Measurements from ENCODE around the gene VTI1A. TPM values are rescaled to one million over a fixed set of nuclear protein-coding genes. Genes with fewer than 3 reads are reported as not detected.

VTI1A gene
- total and polyA plus RNA-seq, 4 donors = 5.5 to 26.9 (median 13.1) TPM

DNA sequence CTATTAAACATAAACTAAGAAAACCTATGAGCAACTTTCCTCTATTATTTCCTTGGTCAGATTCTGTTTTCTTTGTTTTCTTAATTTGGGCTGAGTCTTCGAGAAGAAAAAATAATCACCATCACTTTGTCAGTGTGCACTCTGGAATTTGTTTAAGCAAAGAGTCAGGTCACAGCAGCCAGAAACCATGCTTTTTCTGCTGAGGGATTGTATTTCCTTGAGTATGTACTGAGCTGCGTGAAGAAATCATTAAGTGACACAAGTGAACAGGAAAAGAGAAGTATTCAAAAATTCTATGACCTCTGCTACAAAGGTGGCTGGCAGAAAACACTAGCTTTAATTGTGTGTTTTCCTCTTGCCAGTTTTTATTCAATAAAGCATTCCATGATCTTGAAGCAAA is 249.6 kb downstream of the VTI1A start (continued):
- TF ChIP-seq FOXA1 (IDR thresholded peaks at IDR 0.05) = no peak

GRCh38 chr10:112698133-112698817 is 251.3 kb downstream of the VTI1A start:
- 96% methylated on average over 7 of the region's 7 CpGs for WGBS
- Histone ChIP-seq H3K4me3 (ENCODE audit: low read depth in 1 of 3, low read length in 3 of 3) (no peak overlapping the region), H3K27ac (ENCODE audit: low read depth in 1 of 2, low read length in 2 of 2) (no peak overlapping the region), H3K4me1 (ENCODE audit: control insufficient read depth in 4 of 4, insufficient read depth in 4 of 4, low read length in 3 of 4) (peaks cover 0 to 3% (median 0%) of the 10 kb centered on the region in 4 donors), H3K36me3 (ENCODE audit: control insufficient read depth in 4 of 4, insufficient read depth in 3 of 4, low read depth in 1 of 4, low read length in 3 of 4) (no peaks in the 10 kb centered on the region), H3K27me3 (ENCODE audit: control insufficient read depth in 4 of 4, insufficient read depth in 4 of 4, low read length in 3 of 4) (no peaks in the 10 kb centered on the region), H3K9ac (ENCODE audit: low read depth in 1 of 2, low read length in 2 of 2) (no peak overlapping the region), H3K9me3 (ENCODE audit: control insufficient read depth in 4 of 4, low read length in 3 of 4) (no peaks in the 10 kb centered on the region)
- no peak for DNase-seq (ENCODE audit: low spot score)
- TF ChIP-seq, protein P1, sequence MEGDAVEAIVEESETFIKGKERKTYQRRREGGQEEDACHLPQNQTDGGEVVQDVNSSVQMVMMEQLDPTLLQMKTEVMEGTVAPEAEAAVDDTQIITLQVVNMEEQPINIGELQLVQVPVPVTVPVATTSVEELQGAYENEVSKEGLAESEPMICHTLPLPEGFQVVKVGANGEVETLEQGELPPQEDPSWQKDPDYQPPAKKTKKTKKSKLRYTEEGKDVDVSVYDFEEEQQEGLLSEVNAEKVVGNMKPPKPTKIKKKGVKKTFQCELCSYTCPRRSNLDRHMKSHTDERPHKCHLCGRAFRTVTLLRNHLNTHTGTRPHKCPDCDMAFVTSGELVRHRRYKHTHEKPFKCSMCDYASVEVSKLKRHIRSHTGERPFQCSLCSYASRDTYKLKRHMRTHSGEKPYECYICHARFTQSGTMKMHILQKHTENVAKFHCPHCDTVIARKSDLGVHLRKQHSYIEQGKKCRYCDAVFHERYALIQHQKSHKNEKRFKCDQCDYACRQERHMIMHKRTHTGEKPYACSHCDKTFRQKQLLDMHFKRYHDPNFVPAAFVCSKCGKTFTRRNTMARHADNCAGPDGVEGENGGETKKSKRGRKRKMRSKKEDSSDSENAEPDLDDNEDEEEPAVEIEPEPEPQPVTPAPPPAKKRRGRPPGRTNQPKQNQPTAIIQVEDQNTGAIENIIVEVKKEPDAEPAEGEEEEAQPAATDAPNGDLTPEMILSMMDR (IDR thresholded peaks at IDR 0.05; ENCODE audit: low read depth, low read length, missing input control) = no peak
- TF ChIP-seq EGR1 (IDR thresholded peaks at IDR 0.05; ENCODE audit: low read depth in 2 of 2) = no peak

GRCh38 chr10:112698818-112699164 is 251.8 kb downstream of the VTI1A start:
- Histone ChIP-seq H3K9ac (ENCODE audit: low read depth in 1 of 2, low read length in 2 of 2) (no peak overlapping the region), H3K27me3 (ENCODE audit: control insufficient read depth in 4 of 4, insufficient read depth in 4 of 4, low read length in 3 of 4) (no peaks in the 10 kb centered on the region), H3K36me3 (ENCODE audit: control insufficient read depth in 4 of 4, insufficient read depth in 3 of 4, low read depth in 1 of 4, low read length in 3 of 4) (no peaks in the 10 kb centered on the region), H3K4me3 (ENCODE audit: low read depth in 1 of 3, low read length in 3 of 3) (no peak overlapping the region), H3K4me1 (ENCODE audit: control insufficient read depth in 4 of 4, insufficient read depth in 4 of 4, low read length in 3 of 4) (peaks cover 0 to 3% (median 0%) of the 10 kb centered on the region in 4 donors), H3K27ac (ENCODE audit: low read depth in 1 of 2, low read length in 2 of 2) (no peak overlapping the region), H3K9me3 (ENCODE audit: control insufficient read depth in 4 of 4, low read length in 3 of 4) (no peaks in the 10 kb centered on the region)
- 97% methylated on average over 5 of the region's 5 CpGs for WGBS
- DNase-seq (ENCODE audit: low spot score) = no peak
- no peak for TF ChIP-seq SP1 (IDR thresholded peaks at IDR 0.05)
- TF ChIP-seq TAF1 (conservative IDR thresholded peaks at IDR 0.05) = no peak
- TF ChIP-seq, protein P1 (IDR thresholded peaks at IDR 0.05; ENCODE audit: low read depth, low read length, missing input control) = no peak
- no peak for TF ChIP-seq HNF4A (conservative IDR thresholded peaks at IDR 0.05)
- no peak for TF ChIP-seq RXRA (IDR thresholded peaks at IDR 0.05)
- no peak for TF ChIP-seq GABPA (IDR thresholded peaks at IDR 0.05 in 1 of 2, conservative IDR thresholded peaks at IDR 0.05 in 1 of 2)
- no peak for TF ChIP-seq MAX (IDR thresholded peaks at IDR 0.05)
- TF ChIP-seq JUND (IDR thresholded peaks at IDR 0.05) = no peak
- no peak for TF ChIP-seq REST (IDR thresholded peaks at IDR 0.05)
- TF ChIP-seq RAD21 (IDR thresholded peaks at IDR 0.05) = no peak
- TF ChIP-seq ZBTB33 (IDR thresholded peaks at IDR 0.05) = no peak
- TF ChIP-seq EGR1 (IDR thresholded peaks at IDR 0.05; ENCODE audit: low read depth in 2 of 2) = no peak
- TF ChIP-seq YY1 (IDR thresholded peaks at IDR 0.05) = no peak
- TF ChIP-seq, protein P2, sequence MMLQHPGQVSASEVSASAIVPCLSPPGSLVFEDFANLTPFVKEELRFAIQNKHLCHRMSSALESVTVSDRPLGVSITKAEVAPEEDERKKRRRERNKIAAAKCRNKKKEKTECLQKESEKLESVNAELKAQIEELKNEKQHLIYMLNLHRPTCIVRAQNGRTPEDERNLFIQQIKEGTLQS (IDR thresholded peaks at IDR 0.05) = no peak
- TF ChIP-seq FOXA2 (IDR thresholded peaks at IDR 0.05) = no peak
- no peak for TF ChIP-seq FOXA1 (IDR thresholded peaks at IDR 0.05)
- TF ChIP-seq HNF4G (IDR thresholded peaks at IDR 0.05) = no peak
- TF ChIP-seq NR2F2 (IDR thresholded peaks at IDR 0.05) = no peak

Data from liver (tissue), 9 donors.